Coronary artery (tissue), 2 donors: ENCODE results near the gene DCXR.

ENCODE experiments used
- DNase-seq: peaks from one replicate; pipeline ENCODE4 v3.0.0-alpha.2; 2017; ENCODE audit warnings: low spot score
- H3K27ac ChIP-seq, 2 donors: fragments of 200-600 bp; sonication (generic); one replicate each; pipeline ENCODE4 v1.5.1; 2016 to 2019
- H3K4me3 ChIP-seq: fragments of 200-600 bp; sonication (generic); 2 replicates; pipeline ENCODE4 v1.5.1; 2016; ENCODE audit warnings: mild to moderate bottlenecking, moderate library complexity
- TF ChIP-seq, protein P1 (sequence below): fragments of 200-600 bp; sonication (generic); IDR thresholded peaks from one replicate; pipeline ENCODE4 v1.5.1; 2019; ENCODE audit warnings: antibody characterized with exemption

DCXR gene

GRCh38 chr17:82078433-82078832 is 40.9 kb upstream of the DCXR start:
- TF ChIP-seq, protein P1, sequence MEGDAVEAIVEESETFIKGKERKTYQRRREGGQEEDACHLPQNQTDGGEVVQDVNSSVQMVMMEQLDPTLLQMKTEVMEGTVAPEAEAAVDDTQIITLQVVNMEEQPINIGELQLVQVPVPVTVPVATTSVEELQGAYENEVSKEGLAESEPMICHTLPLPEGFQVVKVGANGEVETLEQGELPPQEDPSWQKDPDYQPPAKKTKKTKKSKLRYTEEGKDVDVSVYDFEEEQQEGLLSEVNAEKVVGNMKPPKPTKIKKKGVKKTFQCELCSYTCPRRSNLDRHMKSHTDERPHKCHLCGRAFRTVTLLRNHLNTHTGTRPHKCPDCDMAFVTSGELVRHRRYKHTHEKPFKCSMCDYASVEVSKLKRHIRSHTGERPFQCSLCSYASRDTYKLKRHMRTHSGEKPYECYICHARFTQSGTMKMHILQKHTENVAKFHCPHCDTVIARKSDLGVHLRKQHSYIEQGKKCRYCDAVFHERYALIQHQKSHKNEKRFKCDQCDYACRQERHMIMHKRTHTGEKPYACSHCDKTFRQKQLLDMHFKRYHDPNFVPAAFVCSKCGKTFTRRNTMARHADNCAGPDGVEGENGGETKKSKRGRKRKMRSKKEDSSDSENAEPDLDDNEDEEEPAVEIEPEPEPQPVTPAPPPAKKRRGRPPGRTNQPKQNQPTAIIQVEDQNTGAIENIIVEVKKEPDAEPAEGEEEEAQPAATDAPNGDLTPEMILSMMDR: no peak
- DNase-seq: no peak
- Histone ChIP-seq H3K27ac (no peak overlapping the region), H3K4me3 (no peak overlapping the region)

GRCh38 chr17:82077617-82078358 is 40.3 kb upstream of the DCXR start:
- H3K27ac ChIP-seq: no peak overlapping the region
- no peak for DNase-seq
- TF ChIP-seq, protein P1: no peak

DNA sequence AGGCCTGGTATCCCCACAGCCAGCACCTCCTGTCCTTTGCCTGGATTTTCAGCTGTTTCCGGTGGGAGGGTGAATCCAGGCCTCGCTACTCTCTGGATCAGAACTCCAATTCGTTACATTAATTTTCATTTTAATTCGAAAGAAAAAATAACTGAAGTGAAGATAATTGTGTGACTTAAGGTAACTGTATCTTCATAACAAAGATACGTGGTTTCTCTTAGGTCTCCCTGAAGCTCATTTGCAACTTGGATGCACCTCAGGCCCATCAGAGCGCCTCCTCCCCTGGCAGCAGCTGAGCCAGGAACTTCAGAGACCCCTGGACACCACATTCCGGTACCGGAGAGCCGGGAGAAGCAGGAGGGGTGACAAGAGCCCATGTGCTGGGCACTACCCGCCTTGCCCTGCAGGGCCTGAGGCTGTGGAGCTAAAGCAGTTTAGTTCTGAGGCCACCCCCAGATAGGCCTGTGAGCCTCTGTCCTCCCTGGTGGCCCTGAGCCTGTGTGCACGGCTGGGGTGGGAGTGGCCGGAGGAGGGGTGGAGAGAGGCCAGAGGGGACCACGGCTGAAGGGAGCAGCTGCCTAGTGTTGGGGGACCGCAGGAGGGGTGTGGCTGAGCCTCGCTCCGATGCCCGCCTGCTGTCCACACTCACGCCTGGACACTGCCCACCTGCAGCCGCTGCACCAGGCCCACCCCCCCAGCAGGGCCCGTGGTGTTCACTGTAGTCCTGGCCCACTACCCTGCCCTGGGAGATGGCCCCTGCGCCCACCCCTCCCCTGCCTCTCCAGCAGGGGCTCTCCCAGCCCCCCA is 39.5 kb upstream of the DCXR start:
- TF ChIP-seq, protein P1: no peak
- no peak overlapping the region for H3K27ac ChIP-seq
- no peak overlapping the region for H3K4me3 ChIP-seq
- DNase-seq: no peak

More at GRCh38 chr17:82077617-82078358, 40.3 kb upstream of the DCXR start:
- no peak overlapping the region for H3K4me3 ChIP-seq

- TF ChIP-seq, protein P1: no peak
- H3K27ac ChIP-seq: no peak overlapping the region
- no peak for DNase-seq
- no peak overlapping the region for H3K4me3 ChIP-seq
Observed at GRCh38 chr17:82076018-82076784, 38.7 kb upstream of the DCXR start.

DNA sequence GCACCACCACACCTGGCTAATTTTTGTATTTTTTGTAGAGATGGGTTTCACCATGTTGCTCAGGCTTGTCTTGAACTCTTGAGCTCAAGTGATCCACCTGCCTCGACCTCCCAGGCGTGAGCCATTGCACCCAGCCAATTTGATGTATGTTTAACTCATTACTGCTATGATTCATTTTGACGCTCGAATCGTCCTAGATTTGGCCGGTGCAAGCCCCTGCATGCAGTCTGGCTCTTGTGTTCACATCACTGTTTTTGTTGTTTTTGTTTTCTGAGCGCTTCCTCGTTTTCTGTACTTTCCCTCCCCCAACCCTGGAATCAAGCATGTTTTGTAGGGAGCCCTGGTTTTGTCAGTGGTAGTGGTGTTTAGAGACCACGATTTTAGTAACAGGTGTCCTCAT is 35.9 kb upstream of the DCXR start:
- no peak overlapping the region for H3K4me3 ChIP-seq
- H3K27ac ChIP-seq: no peak overlapping the region
- TF ChIP-seq, protein P1: no peak
- no peak for DNase-seq

DNA sequence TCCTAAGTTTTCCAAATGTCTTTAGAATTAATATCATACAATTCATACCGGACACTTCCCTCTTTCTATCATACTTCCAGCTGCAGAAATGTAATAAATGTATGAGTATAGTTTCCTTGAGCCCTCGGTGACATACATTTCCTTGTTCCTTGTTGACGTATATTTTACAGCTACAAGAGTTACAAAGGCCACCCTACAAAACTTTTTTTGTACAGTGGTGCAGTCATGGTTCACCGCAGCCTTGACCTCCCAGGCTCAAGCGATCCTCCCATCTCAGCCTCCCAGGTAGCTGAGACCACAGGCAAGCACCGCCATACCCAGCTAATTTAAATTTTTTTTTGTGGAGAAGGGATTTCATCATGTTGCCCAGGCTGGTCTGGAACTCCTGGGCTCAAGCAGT is 35.3 kb upstream of the DCXR start:
- Histone ChIP-seq H3K27ac (no peak overlapping the region), H3K4me3 (no peak overlapping the region)
- TF ChIP-seq, protein P1: no peak
- DNase-seq: no peak
